Transverse colon (tissue), 4 donors: ENCODE data around the gene TEX261. TPM values are rescaled to one million over a fixed set of nuclear protein-coding genes. Genes with fewer than 3 reads are reported as not detected.

ENCODE experiments used
- DNase-seq: peaks from one replicate; pipeline ENCODE4 v3.0.0-alpha.2; 2019
- H3K27ac ChIP-seq, 4 donors: fragments of 200-600 bp; sonication (generic); 2 replicates each; pipeline ENCODE4 v1.5.1; 2016 to 2018; ENCODE audit warnings: inconsistent platforms in 4 of 4
- H3K27me3 ChIP-seq: fragments of 200-600 bp; sonication (generic); 2 replicates; pipeline ENCODE4 v1.5.1; 2017; ENCODE audit warnings: inconsistent platforms
- H3K36me3 ChIP-seq, 4 donors: fragments of 200-600 bp; sonication (generic); 2 replicates each; pipeline ENCODE4 v1.5.1; 2017 to 2019; ENCODE audit warnings: inconsistent platforms in 4 of 4
- H3K4me1 ChIP-seq, 4 donors: fragments of 200-600 bp; sonication (generic); 2 replicates each; pipeline ENCODE4 v1.5.1; 2017 to 2020; ENCODE audit warnings: inconsistent platforms in 4 of 4
- H3K4me3 ChIP-seq, 4 donors: fragments of 200-600 bp; sonication (generic); 1 replicate in 1 of 4; 2 replicates in 3 of 4; pipeline versions ENCODE4 v1.5.1 to v1.6.1; 2017 to 2019; ENCODE audit warnings: inconsistent platforms in 4 of 4
- H3K9me3 ChIP-seq, 2 donors: fragments of 200-600 bp; sonication (generic); 2 replicates each; pipeline ENCODE4 v1.5.1; 2017 to 2019; ENCODE audit warnings: inconsistent platforms in 2 of 2
- CTCF ChIP-seq, 5 experiments: fragments of 200-600 bp in 3 of 5; fragments of 450-650 bp in 2 of 5; sonication (generic) in 3 of 5; IDR thresholded peaks; 1 replicate in 2 of 5; 2 replicates in 3 of 5; pipeline ENCODE4 v1.5.1; 2016 to 2017; ENCODE audit warnings: antibody characterized with exemption in 5 of 5, inconsistent platforms in 3 of 5, mild to moderate bottlenecking in 2 of 5, moderate library complexity in 1 of 5
- EP300 ChIP-seq: sonication (generic); formaldehyde crosslinking; IDR thresholded peaks from one replicate; pipeline ENCODE4 v1.6.1; 2017; ENCODE audit warnings: antibody characterized with exemption, low read depth
- POLR2A ChIP-seq: fragments of 450-650 bp; IDR thresholded peaks from one replicate; pipeline ENCODE4 v1.6.1; 2016; ENCODE audit warnings: antibody characterized with exemption, mild to moderate bottlenecking, moderate library complexity
- POLR2AphosphoS5 ChIP-seq, 3 donors: sonication (generic); formaldehyde crosslinking; IDR thresholded peaks; one replicate each; pipeline ENCODE4 v1.6.1; 2016; ENCODE audit warnings: antibody characterized with exemption in 3 of 3
- WGBS, 2 donors: methylation state at CpG; one replicate each; pipeline ENCODE4 v1.1.5; 2018; ENCODE audit warnings: low coverage in 1 of 2; 5-methylcytosine and 5-hydroxymethylcytosine counted together
- in situ Hi-C, 4 donors: fragments of 200-750 bp; cut with MboI; loops; one replicate each; pipeline versions ENCODE4 v1.15.0 to v1.15.1; 2017; ENCODE audit warnings: low sequenced_read_pairs in 3 of 4, low pct_ligation_motif_present in 1 of 4, low pct_unique_long_range_greater_than_20kb in 1 of 4
- intact Hi-C: fragments of 100-400 bp; cut with DNase I; formaldehyde crosslinking; loops from one replicate; pipeline ENCODE4 v1.15.1; 2023; ENCODE audit warnings: low total_unique reads
- total RNA-seq, 4 donors: library from RNA; depleted of rRNA; stranded (reverse); fragments of >200 nt; gene quantifications; one replicate each; pipeline ENCODE4 v1.1.0, GENCODE V29; 2016

Gene TEX261
- total RNA-seq, 4 donors from 2014 or later: 14.6 to 34.5 (median 30.5) TPM

- Histone ChIP-seq H3K4me1 (no peaks in the 10 kb centered on the region), H3K27me3 (peaks cover 4% of the 10 kb centered on the region), H3K4me3 (no peak overlapping the region), H3K36me3 (no peaks in the 10 kb centered on the region), H3K27ac (no peak overlapping the region), H3K9me3 (no peaks in the 10 kb centered on the region)
- no peak for DNase-seq
- no peak for TF ChIP-seq EP300
- no peak for TF ChIP-seq POLR2AphosphoS5 (IDR thresholded peaks at IDR 0.05)
- TF ChIP-seq CTCF (IDR thresholded peaks at IDR 0.05): no peak
- no peak for TF ChIP-seq POLR2A
- in situ Hi-C loops (no loop called here), intact Hi-C loops (no loop called here)
- WGBS, 2 donors: 76 to 100% methylated on average over 1 to 3 of the region's 5 CpGs
These were observed 12.5 kb upstream of the TEX261 start for GRCh38 chr2:71006955-71007799.

GRCh38 chr2:71006323-71006722 is 11.7 kb upstream of the TEX261 start:
- H3K9me3 ChIP-seq: no peaks in the 10 kb centered on the region
- 66% methylated on average over 2 of the region's 2 CpGs; no CpG with 5 or more reads in 1 of the 2 donors for WGBS, 2 donors
- H3K4me3 ChIP-seq: no peak overlapping the region
- in situ Hi-C loops: no loop called here
- H3K36me3 ChIP-seq: no peaks in the 10 kb centered on the region
- no peak for DNase-seq
- TF ChIP-seq CTCF (IDR thresholded peaks at IDR 0.05) (no peak), EP300 (no peak), POLR2A (no peak), POLR2AphosphoS5 (IDR thresholded peaks at IDR 0.05) (no peak)
- H3K27me3 ChIP-seq: no peaks in the 10 kb centered on the region
- intact Hi-C loops: no loop called here
- peaks cover 0 to 1% (median 0%) of the 10 kb centered on the region in 4 donors for H3K4me1 ChIP-seq
- no peak overlapping the region for H3K27ac ChIP-seq

- TF ChIP-seq POLR2AphosphoS5 (IDR thresholded peaks at IDR 0.05): no peak
- TF ChIP-seq POLR2A: no peak
- no peak for TF ChIP-seq CTCF (IDR thresholded peaks at IDR 0.05)
- no peak for TF ChIP-seq EP300
- WGBS, 2 donors: 84 to 88% methylated on average over 5 to 10 of the region's 10 CpGs
- H3K4me3 ChIP-seq: no peak overlapping the region
- intact Hi-C loops: no loop called here
- no peak for DNase-seq
- no peaks in the 10 kb centered on the region for H3K9me3 ChIP-seq
- H3K27me3 ChIP-seq: no peaks in the 10 kb centered on the region
- no peak overlapping the region for H3K27ac ChIP-seq
- in situ Hi-C loops: no loop called here
- no peaks in the 10 kb centered on the region for H3K36me3 ChIP-seq
- peaks cover 0 to 9% (median 2%) of the 10 kb centered on the region in 4 donors for H3K4me1 ChIP-seq
These were observed 10.9 kb upstream of the TEX261 start for GRCh38 chr2:71005271-71006202.

- in situ Hi-C loops: no loop called here
- Histone ChIP-seq H3K36me3 (no peaks in the 10 kb centered on the region), H3K9me3 (no peaks in the 10 kb centered on the region), H3K4me3 (no peak overlapping the region), H3K27ac (no peak overlapping the region), H3K27me3 (no peaks in the 10 kb centered on the region), H3K4me1 (peaks cover 0 to 9% (median 2%) of the 10 kb centered on the region in 4 donors)
- WGBS, 2 donors: 80 to 83% methylated on average over 1 to 6 of the region's 6 CpGs
- TF ChIP-seq POLR2A: no peak
- no peak for TF ChIP-seq EP300
- no peak for TF ChIP-seq CTCF (IDR thresholded peaks at IDR 0.05)
- no peak for DNase-seq
- intact Hi-C loops: no loop called here
These were observed 10.2 kb upstream of the TEX261 start for GRCh38 chr2:71004857-71005256.
